ENCODE results near the gene CYP27B1.
A peak's percentile ranks its signal among the peaks of the same experiment; 100 is the strongest.

Gene CYP27B1

GRCh38 chr12:57765003-57765697 is 1.7 kb downstream of the CYP27B1 start:
- DNase-seq, result no peak

GRCh38 chr12:57764662-57765002 is 2.2 kb downstream of the CYP27B1 start:
- DNase-seq, result no peak

GRCh38 chr12:57763881-57764661 is 2.8 kb downstream of the CYP27B1 start:
- DNase-seq, result no peak

GRCh38 chr12:57762463-57762862 is 4.4 kb downstream of the CYP27B1 start:
- no peak for DNase-seq

GRCh38 chr12:57761391-57761998 is 5.4 kb downstream of the CYP27B1 start:
- DNase-seq, result no peak

GRCh38 chr12:57760347-57760982 is 6.4 kb downstream of the CYP27B1 start:
- DNase-seq, result no peak

GRCh38 chr12:57759360-57759980 is 7.4 kb downstream of the CYP27B1 start:
- no peak for DNase-seq

GRCh38 chr12:57758552-57759359 is 8.1 kb downstream of the CYP27B1 start:
- no peak for DNase-seq

- DNase-seq, result no peak
These were observed 9.1 kb downstream of the CYP27B1 start for GRCh38 chr12:57757771-57758170.

- peak; percentile 5 for DNase-seq
These were observed 10.2 kb downstream of the CYP27B1 start for GRCh38 chr12:57756406-57757341.

- no peak for DNase-seq
These were observed 11.2 kb downstream of the CYP27B1 start for GRCh38 chr12:57755454-57756372.

- DNase-seq, result no peak
These were observed 11.8 kb downstream of the CYP27B1 start for GRCh38 chr12:57755194-57755453.

GRCh38 chr12:57754411-57755193 is 12.3 kb downstream of the CYP27B1 start, which contains the start of gene MARCHF9:
TSS of gene MARCHF9 (plus strand) at chr12:57755103. CDS start at chr12:57755529, 426 bp downstream.
- peak; percentile 19 for DNase-seq

- DNase-seq, result no peak
These were observed 13.0 kb downstream of the CYP27B1 start for GRCh38 chr12:57753756-57754337.

- no peak for DNase-seq
These were observed 14.2 kb downstream of the CYP27B1 start for GRCh38 chr12:57752668-57753000.

GRCh38 chr12:57751788-57752667 is 14.8 kb downstream of the CYP27B1 start, which contains the start of gene CDK4:
TSS of gene CDK4 (minus strand) at chr12:57752310. CDS start at chr12:57751717, 593 bp downstream.
- peak; percentile 100 for DNase-seq

GRCh38 chr12:57751432-57751787 is 15.5 kb downstream of the CYP27B1 start:
- no peak for DNase-seq

Data from midbrain (tissue), 1 donor.